NK-92 treated with Interleukin-12 subunit alpha and Interleukin-12 subunit beta, amount 100 ng/mL, for 24 hours (cell line): ENCODE data around the gene RAB36.

Experiments
- DNase-seq: peaks from one replicate; lab custom pipeline; 2025; lab: John Stamatoyannopoulos, UW

Gene RAB36, protein sequence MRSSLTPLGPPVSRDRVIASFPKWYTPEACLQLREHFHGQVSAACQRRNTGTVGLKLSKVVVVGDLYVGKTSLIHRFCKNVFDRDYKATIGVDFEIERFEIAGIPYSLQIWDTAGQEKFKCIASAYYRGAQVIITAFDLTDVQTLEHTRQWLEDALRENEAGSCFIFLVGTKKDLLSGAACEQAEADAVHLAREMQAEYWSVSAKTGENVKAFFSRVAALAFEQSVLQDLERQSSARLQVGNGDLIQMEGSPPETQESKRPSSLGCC

DNA sequence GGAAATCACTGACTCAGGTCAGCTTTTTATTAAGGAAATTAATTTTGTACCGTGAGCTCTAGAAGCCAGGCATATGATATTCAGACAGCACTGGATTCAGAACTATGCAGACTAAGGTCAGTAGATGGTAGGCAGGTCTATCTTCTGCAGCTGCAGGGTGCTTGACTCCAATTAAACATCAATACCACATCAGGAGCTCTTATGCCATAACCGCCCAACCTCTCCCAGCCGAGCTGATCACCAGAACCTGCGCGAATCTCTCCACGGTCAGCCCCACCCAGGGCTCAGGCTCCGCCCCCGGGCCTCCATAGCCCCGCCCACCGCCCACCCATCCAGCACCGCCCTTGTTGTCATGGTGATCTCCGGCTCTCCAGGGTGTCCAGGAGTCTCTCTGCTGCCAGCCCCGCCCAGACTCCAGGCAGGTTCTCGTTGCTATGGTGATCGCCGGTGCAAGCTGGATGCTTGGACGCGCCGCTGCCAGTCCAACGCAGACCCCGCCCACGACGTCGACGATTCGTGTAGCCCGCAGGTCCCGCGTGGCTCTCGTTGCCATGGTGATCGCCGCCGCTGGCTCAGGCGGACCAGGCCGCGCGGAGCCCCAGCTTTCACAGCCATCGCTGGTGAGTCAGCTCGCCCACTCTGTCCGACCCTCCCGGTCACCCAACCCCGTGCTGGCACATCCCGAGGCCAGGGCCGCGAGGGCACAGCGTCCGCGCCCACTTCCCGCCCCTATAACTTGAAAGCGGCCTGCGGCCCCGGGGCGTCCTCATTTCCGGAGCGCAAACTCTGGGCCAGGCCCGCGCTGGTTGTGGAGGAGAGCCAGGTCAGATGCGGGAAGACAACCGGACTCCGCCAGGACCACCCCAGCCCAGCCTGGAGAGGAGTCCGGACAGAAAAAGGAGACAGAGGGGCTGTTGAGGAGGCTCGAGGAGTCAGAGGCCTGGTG, at the start of gene RAB36:
Gene RAB36 (plus strand): TSS at position 546 of the 946 bp plus-strand sequence. CDS start 1,140 bp downstream, outside the sequence.
- DNase-seq = no peak

DNA sequence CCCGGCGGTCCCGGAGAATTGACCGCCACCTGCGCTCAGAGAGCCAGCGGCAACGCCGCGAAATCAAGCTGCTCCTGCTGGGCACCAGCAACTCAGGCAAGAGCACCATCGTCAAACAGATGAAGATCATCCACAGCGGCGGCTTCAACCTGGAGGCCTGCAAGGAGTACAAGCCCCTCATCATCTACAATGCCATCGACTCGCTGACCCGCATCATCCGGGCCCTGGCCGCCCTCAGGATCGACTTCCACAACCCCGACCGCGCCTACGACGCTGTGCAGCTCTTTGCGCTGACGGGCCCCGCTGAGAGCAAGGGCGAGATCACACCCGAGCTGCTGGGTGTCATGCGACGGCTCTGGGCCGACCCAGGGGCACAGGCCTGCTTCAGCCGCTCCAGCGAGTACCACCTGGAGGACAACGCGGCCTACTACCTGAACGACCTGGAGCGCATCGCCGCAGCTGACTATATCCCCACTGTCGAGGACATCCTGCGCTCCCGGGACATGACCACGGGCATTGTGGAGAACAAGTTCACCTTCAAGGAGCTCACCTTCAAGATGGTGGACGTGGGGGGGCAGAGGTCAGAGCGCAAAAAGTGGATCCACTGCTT, 49.4 kb upstream of the RAB36 start:
- DNase-seq = no peak

DNA sequence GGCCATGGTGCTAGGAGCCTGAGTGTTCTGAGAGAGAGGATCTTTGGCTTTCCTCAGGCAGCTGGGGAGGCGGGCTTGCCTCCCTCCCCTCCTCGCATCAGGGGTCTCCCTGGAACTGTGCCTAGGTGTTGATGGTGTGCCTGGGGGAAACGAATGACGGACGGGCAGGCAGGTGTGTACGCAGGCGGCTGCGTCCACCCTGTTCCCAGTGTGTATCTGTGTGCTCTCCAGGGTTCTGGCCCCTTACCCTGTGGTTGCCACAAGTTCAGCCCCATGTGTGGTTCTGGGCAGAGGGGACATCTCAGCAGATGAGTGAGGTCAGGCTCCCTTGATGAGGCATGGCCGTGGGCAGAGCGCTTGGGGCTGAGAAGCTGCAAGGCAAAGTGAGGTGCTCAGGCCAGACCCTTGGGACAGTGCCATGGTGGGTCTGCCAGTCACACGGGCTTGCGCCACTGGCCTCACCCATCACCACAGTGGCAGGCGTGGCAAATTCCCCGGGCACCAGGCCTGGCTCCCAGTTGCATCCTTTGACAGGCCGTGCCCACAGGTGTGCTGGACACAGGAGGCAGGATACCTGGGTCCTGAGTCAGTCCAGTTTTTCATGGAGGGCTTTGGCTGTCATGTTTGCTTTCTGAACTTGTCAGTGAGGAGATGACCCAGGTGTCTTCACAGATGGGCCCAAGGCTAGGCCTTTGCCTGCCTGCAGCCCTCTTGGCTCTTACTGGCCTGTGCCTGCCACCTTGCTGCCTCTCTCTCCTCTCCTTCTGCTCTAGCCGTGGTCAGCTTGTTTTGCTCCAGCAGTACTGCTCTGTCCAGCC, 47.7 kb upstream of the RAB36 start:
- DNase-seq = no peak

DNA sequence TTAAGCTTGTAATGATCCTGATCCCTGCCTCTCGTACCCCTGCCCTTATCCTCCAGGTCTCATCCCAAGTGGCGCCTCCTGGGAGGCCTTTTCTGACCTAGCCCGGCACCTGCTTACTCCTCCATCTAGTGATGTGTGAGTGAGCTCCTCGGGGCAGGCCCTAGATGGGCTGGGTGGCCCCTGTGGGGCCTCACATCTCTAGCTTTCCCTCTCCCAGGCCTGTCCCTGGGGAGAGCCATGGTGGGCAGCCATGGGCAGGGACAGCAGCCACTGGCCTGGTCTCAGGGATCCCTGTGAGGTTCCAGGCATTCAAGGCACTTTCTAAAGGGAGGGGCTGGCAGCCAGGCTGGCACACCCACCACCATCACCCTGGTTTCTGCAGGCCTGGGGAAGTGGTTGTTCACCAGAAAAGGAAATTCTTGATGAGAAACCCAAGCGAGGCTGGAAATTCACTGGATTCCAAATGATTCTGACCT, 47.0 kb upstream of the RAB36 start:
- DNase-seq = no peak

DNA sequence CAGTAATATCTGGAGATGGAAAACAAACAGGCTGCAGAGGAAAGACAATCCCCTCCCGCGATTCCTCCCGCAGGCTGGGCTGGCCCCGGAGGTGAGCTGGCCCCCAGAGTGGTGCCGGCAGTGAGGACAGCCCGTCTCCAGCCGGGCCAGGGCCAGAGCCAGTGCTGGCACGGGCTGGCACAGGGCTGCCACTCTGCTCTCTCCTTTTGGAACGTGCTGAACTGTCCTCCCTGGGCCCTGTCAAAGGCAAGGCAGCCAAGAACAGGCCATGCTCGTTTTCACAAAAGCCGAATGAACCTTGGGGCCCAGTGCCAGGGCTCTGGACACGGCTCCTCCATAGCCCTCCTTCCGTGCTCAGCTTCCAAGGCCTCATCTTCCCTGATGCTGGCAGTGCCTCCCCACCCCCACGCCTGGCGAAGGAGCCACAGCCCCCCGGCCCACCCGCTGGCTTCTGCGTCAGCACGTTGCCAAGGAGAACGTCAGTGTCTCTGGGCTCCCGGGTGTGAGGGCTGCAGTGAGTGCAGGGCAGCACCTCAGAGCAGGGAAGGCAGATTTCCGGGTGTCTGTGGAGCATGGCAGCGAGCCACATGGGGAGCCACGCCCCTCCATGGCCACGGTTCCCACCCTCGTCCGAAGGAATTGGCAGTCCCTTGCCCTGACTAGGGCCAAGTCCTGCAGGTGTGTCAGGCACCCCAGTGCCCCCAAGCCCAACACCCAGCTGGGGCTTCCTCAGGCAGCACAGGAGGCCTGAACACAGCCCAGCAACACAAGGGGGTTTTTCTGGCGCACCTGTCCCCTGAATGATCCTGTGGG, 46.4 kb upstream of the RAB36 start:
- DNase-seq = no peak

DNA sequence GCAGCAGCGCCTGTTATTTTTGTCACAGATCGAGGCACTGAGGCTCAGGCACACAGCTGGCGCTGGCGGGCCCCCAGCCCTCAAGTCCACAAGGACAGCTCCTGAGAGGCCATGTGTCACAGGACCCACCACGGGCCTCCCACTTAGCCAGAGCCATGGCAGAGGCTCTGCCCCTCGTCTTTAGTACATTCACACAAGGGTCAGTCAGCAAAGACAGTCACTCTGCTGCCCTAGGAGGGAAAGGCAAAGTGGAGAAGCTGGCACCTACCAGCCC, 45.8 kb upstream of the RAB36 start:
- DNase-seq = no peak

DNA sequence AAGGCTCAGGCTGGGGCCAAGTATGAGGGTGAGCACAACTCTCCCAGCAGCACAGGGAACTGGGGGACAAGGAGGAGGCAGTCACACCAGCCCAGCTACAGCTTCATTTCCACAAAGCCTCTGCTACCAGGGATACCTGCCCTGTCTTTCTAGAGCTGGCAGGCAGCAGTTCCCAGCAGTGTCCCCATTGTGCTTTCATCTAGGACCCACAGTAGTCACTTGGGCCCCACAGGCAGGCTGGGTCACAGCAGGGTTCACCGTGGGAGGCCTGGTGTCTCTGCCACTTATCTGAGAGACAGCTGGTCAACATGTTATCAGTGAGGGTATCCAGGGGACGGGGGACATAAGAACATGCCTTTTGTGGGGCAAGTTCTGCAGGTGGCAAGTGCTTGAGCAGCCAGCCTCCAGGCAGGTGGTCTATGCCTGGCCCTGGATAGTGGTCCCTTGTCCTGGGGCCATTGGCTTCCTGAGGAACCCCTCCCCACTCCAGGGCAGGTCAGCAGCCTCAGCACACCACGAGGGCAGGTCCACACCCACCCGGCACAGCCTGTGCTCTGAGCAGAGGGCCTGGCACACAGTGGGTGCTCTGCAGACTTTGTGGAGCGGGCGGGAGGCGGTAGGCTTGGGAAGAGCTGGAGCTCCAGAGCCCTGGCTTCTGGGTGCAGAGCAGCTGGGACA, 45.0 kb upstream of the RAB36 start:
- DNase-seq = no peak

DNA sequence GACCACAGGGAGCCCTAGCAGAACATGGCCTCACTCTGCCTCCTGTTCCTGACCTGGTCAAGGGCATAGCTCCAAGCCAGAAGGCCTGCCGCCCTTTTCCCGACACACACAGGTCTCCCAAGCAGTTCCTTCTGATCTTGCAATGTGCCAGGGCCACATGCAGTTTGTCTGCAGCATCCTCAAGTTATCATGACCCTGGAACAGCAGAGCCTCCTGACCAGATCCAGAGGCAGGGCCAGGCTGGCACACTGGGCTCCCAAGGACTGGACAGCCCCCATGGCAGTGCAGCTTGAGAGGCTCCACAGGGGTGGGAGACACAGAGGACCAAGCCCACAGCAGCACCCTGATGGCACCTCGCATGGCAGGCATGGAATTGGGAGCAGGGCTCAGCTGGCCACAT, 43.8 kb upstream of the RAB36 start:
- no peak for DNase-seq

DNA sequence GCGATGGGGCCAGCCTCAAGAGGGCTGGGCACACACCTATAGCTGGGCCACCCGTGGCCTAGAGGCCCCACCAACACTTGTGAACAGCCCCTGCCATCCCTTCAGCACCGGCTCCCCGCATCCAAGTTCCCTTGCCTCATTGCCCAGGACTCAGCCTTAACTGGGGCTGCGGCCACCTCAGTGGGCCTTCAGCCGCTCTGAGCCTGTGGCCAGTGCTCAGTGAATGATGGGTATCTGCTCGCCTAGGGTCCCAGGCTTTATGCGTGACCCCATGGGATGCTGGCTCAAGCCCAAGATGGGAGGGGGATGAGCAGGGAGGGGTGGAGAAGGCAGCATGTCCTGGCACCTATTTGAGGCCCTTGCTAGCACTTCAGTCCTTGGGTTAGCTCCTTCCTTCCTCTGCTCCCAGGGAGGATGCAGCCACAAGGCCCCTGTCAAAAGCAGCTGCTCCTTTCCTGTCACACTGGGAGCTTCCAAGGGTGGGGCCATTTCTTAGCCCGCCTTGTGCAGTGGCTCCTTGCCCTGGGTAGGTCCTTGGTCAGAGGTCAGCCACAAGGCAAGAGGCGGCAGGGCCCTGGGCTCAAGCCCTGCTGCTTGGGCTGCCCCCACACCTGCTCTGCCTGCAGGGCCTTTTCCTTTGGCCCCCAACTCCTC, 43.1 kb upstream of the RAB36 start:
- DNase-seq = no peak

DNA sequence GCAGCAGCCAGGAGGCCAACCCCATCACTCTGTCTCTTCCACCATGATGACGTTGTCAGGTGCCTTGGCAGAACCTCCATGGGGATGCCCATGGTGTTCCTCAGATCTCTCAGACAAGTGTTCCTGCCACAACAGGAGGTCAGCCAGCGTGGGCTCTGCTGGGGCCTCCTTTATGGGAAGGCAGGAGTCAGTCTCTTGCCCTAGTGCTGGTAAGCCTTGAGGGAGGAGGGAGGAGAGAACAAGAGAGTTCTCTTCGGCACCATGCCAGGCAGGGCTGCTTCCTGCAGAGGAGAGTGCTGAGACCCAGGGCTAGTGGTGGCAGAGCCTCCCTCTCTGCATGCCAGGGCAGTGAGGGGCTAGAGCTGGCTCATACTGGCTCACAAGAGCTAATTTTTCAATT, 42.5 kb upstream of the RAB36 start:
- no peak for DNase-seq

DNA sequence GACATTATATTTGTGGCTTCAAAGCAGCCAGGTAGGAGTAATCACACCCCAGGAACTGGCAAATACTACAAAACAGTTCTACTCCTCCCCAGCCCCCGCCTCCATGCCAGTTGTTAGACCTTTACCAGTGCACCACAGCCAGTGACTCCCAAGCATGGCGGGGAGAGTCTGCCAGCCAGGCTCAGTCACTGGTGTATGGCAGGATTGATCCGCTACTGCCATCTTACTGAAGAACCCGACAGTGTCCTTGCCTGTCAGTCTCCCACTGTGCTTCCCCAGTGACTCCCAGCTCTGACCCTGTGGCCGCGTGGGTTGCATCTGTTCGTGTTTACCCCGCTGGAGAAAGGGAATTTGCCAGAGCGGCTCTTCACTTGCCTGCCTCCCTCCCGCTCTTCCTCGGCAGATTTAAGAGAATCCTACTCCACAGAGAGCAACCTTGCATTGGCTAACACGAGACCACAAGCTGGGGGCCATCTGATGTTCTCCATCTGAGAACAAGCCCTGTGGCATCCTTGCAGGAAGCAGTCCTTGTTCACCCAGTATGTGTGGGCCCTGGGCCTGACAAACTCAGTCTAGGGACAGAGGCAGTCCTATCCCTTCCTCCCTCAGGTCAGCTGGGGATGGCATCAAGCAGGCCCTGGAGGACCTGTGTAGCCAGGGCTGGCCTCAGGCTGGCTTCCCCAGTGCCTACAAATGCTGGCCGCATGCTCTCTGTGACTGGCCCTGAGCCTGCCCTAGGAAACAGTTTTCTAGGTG, 41.9 kb upstream of the RAB36 start:
- DNase-seq = no peak

DNA sequence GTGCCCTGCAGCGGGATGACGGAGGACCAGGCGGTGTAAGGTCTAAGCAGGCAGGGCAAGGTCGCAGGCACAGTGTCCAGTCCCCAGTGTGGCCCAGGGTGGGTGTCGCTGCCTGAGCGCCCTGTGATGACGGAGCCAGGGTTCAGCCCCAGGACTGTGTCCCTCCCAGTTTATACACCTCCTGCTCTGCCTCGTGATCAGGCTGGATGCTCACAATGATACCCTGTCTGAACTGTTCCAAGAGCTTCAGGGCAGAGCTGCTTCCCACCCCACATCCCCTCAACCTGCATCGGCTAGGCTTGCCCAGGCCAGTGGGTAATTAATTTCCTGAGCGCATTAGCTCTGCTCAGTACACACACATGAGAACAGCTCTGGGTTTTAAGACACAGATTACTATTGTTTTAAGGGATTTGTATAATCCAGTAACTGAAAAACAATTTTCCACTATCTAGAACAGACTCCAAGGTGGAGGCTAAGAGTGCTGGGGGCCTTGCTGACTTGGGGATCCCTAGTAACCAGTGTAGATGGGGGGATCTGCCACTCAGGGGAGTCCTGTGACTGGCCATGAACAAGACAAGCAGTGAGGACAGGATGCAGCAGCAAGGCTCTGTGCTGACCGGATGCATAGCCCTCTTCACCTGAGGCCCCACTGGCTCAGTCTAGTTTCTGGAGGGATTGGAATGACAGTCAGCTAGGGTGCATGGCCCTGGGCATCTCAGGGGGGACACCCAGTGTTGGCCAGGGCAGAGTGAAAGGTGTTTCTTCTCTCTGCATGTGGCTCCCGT, 40.9 kb upstream of the RAB36 start:
- DNase-seq = no peak

DNA sequence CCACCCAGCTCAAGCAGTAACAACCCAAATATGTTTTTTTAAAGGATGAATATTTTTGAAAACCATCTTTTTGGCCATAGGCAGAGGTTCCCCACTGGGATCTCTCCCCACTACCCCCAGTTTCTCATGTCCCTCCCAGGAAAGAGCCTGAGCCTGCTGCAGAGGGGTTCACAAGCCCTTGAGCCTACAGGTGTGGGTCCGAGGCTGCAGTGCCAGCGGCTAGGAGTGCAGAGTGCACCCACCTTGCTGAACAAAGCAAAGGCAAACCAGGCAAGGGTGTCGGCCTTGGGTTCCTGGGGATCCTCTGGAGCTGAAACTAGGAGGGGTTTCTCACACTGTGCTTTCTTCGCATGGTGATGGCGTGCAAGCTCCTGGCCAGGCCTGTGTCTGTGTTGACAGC, 40.0 kb upstream of the RAB36 start:
- DNase-seq = no peak

DNA sequence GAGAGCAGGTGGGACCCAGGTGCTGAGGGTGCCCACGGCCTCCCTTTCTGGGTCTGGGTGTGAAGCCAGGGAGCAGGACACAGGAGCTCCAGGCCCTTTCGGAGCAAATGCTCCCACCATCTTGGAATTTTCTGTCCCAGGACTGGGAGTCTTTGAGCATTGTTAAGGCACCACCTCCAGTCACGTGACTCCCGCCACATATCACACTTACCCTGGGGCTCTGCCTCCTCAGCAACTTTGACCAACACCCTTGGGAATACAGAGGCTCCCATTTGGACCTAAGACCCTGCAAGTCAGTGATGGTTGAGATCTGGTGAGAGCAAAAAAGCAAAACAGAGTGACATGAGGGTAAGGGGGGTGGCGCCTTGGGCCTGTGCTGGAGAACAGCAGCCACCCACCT, 39.4 kb upstream of the RAB36 start:
- no peak for DNase-seq

DNA sequence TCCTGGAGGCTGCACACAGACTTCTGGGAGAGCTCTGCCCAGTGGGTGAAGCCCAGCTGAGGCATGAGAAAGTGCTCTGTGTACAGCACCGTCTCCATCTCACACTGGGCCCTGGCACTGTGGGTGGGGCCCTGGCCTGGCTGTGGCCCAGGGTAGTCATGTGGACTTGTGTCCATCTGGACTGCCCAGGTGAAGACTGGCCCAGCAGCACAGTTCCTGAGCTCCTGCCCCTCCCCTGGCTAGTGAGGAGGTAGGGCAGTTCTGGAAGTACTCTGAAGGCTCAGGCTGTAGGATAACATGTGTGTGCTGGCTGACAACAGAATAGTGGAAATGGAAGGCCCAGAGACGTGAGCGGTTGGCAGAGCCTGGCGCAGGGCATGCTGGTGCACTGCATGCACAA, 38.9 kb upstream of the RAB36 start:
- DNase-seq = no peak

DNA sequence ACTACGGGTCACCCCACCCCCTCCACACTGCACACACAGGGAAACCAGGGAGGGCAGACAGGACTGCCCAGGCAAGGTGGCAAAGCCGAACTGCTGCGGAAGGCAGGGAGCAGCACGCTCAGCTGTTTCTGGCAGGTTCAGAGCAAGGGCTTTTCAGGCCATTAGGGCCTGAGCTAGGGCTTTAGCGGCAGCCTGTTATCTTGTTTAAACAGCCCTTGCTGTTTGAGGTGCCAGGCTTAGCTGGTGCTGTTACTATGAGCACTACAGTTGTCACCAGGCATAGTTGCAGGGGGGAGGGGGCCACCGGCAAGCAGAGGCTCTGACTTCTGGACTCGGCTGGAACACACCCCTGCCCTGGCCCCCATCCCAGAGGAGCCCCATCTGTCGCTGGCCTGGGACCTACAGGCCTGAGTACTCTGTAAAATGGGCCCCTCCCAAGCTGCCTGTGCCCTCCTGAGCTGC, 38.3 kb upstream of the RAB36 start:
- no peak for DNase-seq

DNA sequence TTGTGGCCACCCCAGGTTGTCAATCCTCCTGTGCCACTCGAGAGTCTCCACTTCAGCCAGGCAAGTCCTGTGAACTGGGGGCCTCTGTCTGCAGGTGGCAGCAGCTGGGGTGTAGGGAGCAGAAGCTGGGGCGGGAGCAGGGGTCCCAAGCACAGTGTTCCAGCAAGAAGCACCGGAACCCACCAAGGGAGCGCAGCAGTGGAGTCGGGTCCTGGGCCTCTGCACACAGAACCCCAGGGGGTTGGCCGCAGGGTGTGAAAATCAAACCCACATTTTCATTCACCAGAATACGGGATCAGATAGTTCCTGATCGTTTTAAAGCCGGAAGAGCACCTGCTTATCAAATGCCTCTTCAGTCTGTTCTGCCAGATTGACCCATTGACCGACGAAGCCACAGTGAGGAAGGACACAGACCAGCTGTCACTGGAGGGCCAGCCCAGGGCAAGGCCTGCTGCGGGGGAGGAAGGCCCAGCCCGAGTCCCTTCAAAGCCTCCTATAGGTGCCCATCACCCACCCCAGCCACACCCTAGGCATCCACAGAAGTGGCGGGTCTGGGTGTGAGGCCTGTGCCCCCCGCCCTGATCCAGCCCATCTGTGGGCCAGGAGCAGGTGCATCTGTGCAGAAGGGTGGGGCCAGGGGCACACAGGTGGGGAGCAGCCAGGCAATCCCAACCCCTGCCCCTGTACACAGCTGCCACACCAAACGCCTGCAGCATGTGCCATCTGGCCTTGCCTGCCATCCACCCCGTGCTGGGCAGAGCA, 37.6 kb upstream of the RAB36 start:
- no peak for DNase-seq
